Raji (cell line): ENCODE measurements around the gene CLASP1.

ENCODE experiments used
- POLR2A ChIP-seq: IDR thresholded peaks from 2 replicates; pipeline ENCODE4 v1.6.1; 2011; ENCODE audit warnings: low read depth, low read length, control low read depth; ENCODE audit not compliant: insufficient read depth

CLASP1 gene

GRCh38 chr2:121479882-121480522 lies 169.3 kb downstream of the CLASP1 start:
- TF ChIP-seq POLR2A, result no peak

- TF ChIP-seq POLR2A, result no peak
These were observed 170.1 kb downstream of the CLASP1 start for GRCh38 chr2:121478996-121479745.

GRCh38 chr2:121476684-121477083 lies 172.6 kb downstream of the CLASP1 start:
- TF ChIP-seq POLR2A, result no peak

GRCh38 chr2:121475811-121476571 lies 173.3 kb downstream of the CLASP1 start:
- TF ChIP-seq POLR2A, result no peak

GRCh38 chr2:121473512-121473911 lies 175.8 kb downstream of the CLASP1 start:
- no peak for TF ChIP-seq POLR2A

- no peak for TF ChIP-seq POLR2A
These were observed 176.7 kb downstream of the CLASP1 start for GRCh38 chr2:121472470-121472993.

GRCh38 chr2:121471532-121472469 lies 177.5 kb downstream of the CLASP1 start:
- TF ChIP-seq POLR2A, result no peak

- TF ChIP-seq POLR2A, result no peak
These were observed 178.3 kb downstream of the CLASP1 start for GRCh38 chr2:121470917-121471316.

- TF ChIP-seq POLR2A, result no peak
These were observed 179.9 kb downstream of the CLASP1 start for GRCh38 chr2:121469356-121469755.

- TF ChIP-seq POLR2A, result no peak
These were observed 180.3 kb downstream of the CLASP1 start for GRCh38 chr2:121468936-121469335.

- no peak for TF ChIP-seq POLR2A
These were observed 190.0 kb downstream of the CLASP1 start for GRCh38 chr2:121459291-121459690.

- TF ChIP-seq POLR2A, result no peak
These were observed 192.9 kb downstream of the CLASP1 start for GRCh38 chr2:121456325-121456724.

GRCh38 chr2:121455446-121455845 lies 193.8 kb downstream of the CLASP1 start:
- no peak for TF ChIP-seq POLR2A

- TF ChIP-seq POLR2A, result no peak
These were observed 194.6 kb downstream of the CLASP1 start for GRCh38 chr2:121454549-121455090.
